MM.1S (cell line): ENCODE measurements around the gene GUCD1.
"Not testable (repeated sequence)": the region's sequence is repeated elsewhere in the genome, so short reads cannot be mapped to it uniquely, and the experiment has no call there.

Experiments used
- DNase-seq: peaks from one replicate; pipeline ENCODE4 v3.0.0-alpha.2; 2015
- H2AFZ ChIP-seq: fragments of 300-600 bp; sonication (generic); 2 replicates; pipeline ENCODE4 v1.6.0; 2016; ENCODE audit warnings: antibody characterized with exemption, low read length
- H3F3A ChIP-seq: fragments of 300-600 bp; sonication (generic); 2 replicates; pipeline ENCODE4 v1.6.1; 2016; ENCODE audit warnings: mild to moderate bottlenecking, antibody characterized with exemption, low read length, moderate library complexity, mixed read lengths; ENCODE audit not compliant: insufficient read depth
- H3K27ac ChIP-seq: fragments of 300-600 bp; sonication (generic); 2 replicates; pipeline ENCODE4 v1.5.1; 2016; ENCODE audit warnings: mild to moderate bottlenecking, low read length
- H3K27me3 ChIP-seq: fragments of 300-600 bp; sonication (generic); replicated peaks from 2 replicates; pipeline ENCODE4 v1.6.0; 2016; ENCODE audit warnings: low read length; ENCODE audit not compliant: insufficient read depth
- H3K36me3 ChIP-seq: fragments of 300-600 bp; sonication (generic); replicated peaks from 2 replicates; pipeline ENCODE4 v1.6.1; 2016; ENCODE audit warnings: mild to moderate bottlenecking, low read length, mixed read lengths; ENCODE audit not compliant: insufficient read depth
- H3K4me1 ChIP-seq: fragments of 300-600 bp; sonication (generic); 2 replicates; pipeline ENCODE4 v1.6.1; 2016; ENCODE audit warnings: low read length, mixed read lengths
- H3K4me2 ChIP-seq: fragments of 300-600 bp; sonication (generic); 2 replicates; pipeline ENCODE4 v1.6.0; 2016; ENCODE audit warnings: low read depth, low read length
- H3K4me3 ChIP-seq: fragments of 300-600 bp; sonication (generic); 2 replicates; pipeline ENCODE4 v1.5.1; 2016; ENCODE audit warnings: low read length, mixed read lengths
- H3K79me2 ChIP-seq: fragments of 300-600 bp; sonication (generic); 2 replicates; pipeline ENCODE4 v1.6.1; 2016; ENCODE audit warnings: mixed run types, low read length, mixed read lengths
- H3K9ac ChIP-seq: fragments of 300-600 bp; sonication (generic); 2 replicates; pipeline ENCODE4 v1.6.1; 2016; ENCODE audit warnings: low read length, mixed read lengths
- H3K9me2 ChIP-seq: fragments of 300-600 bp; sonication (generic); replicated peaks from 2 replicates; pipeline ENCODE4 v1.6.1; 2016; ENCODE audit warnings: mild to moderate bottlenecking, low read length, mixed read lengths; ENCODE audit not compliant: insufficient read depth
- H3K9me3 ChIP-seq: fragments of 300-600 bp; sonication (generic); replicated peaks from 2 replicates; pipeline ENCODE4 v1.6.1; 2016; ENCODE audit warnings: mild to moderate bottlenecking, low read length, mixed read lengths; ENCODE audit not compliant: insufficient read depth
- H4K20me1 ChIP-seq: fragments of 300-600 bp; sonication (generic); 2 replicates; pipeline ENCODE4 v1.6.1; 2016; ENCODE audit warnings: mild to moderate bottlenecking, low read length, moderate library complexity, mixed read lengths; ENCODE audit not compliant: insufficient read depth
- CTCF ChIP-seq: fragments of 300-600 bp; sonication (generic); IDR thresholded peaks from 2 replicates; pipeline ENCODE4 v1.5.1; 2016; ENCODE audit warnings: antibody characterized with exemption, low read length, mixed read lengths
- EZH2 ChIP-seq: fragments of 300-600 bp; sonication (generic); optimal IDR thresholded peaks from 2 replicates; pipeline ENCODE3; 2017; ENCODE audit warnings: low read depth, mild to moderate bottlenecking, antibody characterized with exemption, low read length, mixed read lengths
- EZH2phosphoT487 ChIP-seq: fragments of 300-600 bp; sonication (generic); IDR thresholded peaks from 2 replicates; pipeline ENCODE4 v1.6.1; 2018; ENCODE audit warnings: antibody characterized with exemption, low read length

GUCD1 gene

GRCh38 chr22:24559471-24559870 lies 4.5 kb upstream of the GUCD1 start:
- Histone ChIP-seq H3K9me2 (no peaks in the 10 kb centered on the region), H3K4me3 (no peak overlapping the region), H3F3A (peaks cover 3% of the 10 kb centered on the region; the same call in 1 of the 2 replicates), H3K4me1 (peaks cover 12% of the 10 kb centered on the region), H3K4me2 (no peak overlapping the region), H3K27ac (no peak overlapping the region), H2AFZ (no peak overlapping the region), H3K9me3 (no peaks in the 10 kb centered on the region), H3K27me3 (no peaks in the 10 kb centered on the region), H4K20me1 (peaks cover 35% of the 10 kb centered on the region), H3K36me3 (peaks cover 12% of the 10 kb centered on the region), H3K9ac (no peak overlapping the region), H3K79me2 (peaks cover 96% of the 10 kb centered on the region)
- no peak for TF ChIP-seq EZH2phosphoT487
- no peak for TF ChIP-seq CTCF
- DNase-seq = no peak

GRCh38 chr22:24555165-24556039 lies 464 bp upstream of the GUCD1 start, which contains the start of gene SNRPD3:
Gene SNRPD3, plus strand, starts transcription at chr22:24555999. Its CDS starts 1,676 bp downstream, at chr22:24557675.
- 0 out of 2 replicates have a peak, but pooled peaks cover 11% of the 10 kb centered on the region for H4K20me1 ChIP-seq
- peaks cover 21% of the 10 kb centered on the region for H3K4me1 ChIP-seq

GRCh38 chr22:24553597-24554312 lies 1.2 kb downstream of the GUCD1 start:
- Histone ChIP-seq H3K27ac (peak overlapping the region; percentile 74; the same call in 1 of the 2 replicates), H3K9me3 (no peaks in the 10 kb centered on the region), H3K9me2 (no peaks in the 10 kb centered on the region), H2AFZ (no peak overlapping the region), H3K9ac (peak overlapping the region; percentile 97), H4K20me1 (0 out of 2 replicates have a peak, but pooled peaks cover 6% of the 10 kb centered on the region), H3K4me2 (peak overlapping the region; percentile 97), H3F3A (0 out of 2 replicates have a peak, but pooled peaks cover 3% of the 10 kb centered on the region), H3K79me2 (peaks cover 96% of the 10 kb centered on the region), H3K36me3 (no peaks in the 10 kb centered on the region; the same call in 1 of the 2 replicates), H3K4me3 (peak overlapping the region; percentile 92), H3K27me3 (no peaks in the 10 kb centered on the region), H3K4me1 (peaks cover 21% of the 10 kb centered on the region)
- DNase-seq = peak; percentile 31
- TF ChIP-seq EZH2phosphoT487 = no peak
- TF ChIP-seq CTCF = no peak
- TF ChIP-seq EZH2 = no peak

More at GRCh38 chr22:24555165-24556039, 464 bp upstream of the GUCD1 start, which contains the start of gene SNRPD3:
- peak within 1 kb of the TSS; percentile 92 for H3K27ac ChIP-seq
- H3K4me2 ChIP-seq = peak within 1 kb of the TSS; percentile 97
- H3K27me3 ChIP-seq = no peaks in the 10 kb centered on the region
- 0 out of 2 replicates have a peak, but pooled peaks cover 3% of the 10 kb centered on the region for H3F3A ChIP-seq
- TF ChIP-seq EZH2 (no peak), CTCF (no peak), EZH2phosphoT487 (no peak)
- H3K9me2 ChIP-seq = no peaks in the 10 kb centered on the region
- peak within 1 kb of the TSS; percentile 96 for H3K4me3 ChIP-seq
- H3K36me3 ChIP-seq = no peaks in the 10 kb centered on the region; the same call in 1 of the 2 replicates
- peak within 1 kb of the TSS; percentile 99 for H3K9ac ChIP-seq
- DNase-seq = peak; percentile 99
- peaks cover 96% of the 10 kb centered on the region for H3K79me2 ChIP-seq
- no peaks in the 10 kb centered on the region for H3K9me3 ChIP-seq
- peak within 1 kb of the TSS; percentile 85 for H2AFZ ChIP-seq

GRCh38 chr22:24552503-24553286 lies 2.2 kb downstream of the GUCD1 start:
- not testable (repeated sequence) for H3K36me3 ChIP-seq, H4K20me1 ChIP-seq, H3K9ac ChIP-seq, H3K4me3 ChIP-seq, H3F3A ChIP-seq, H3K27me3 ChIP-seq, DNase-seq, H3K27ac ChIP-seq, H3K9me2 ChIP-seq, H2AFZ ChIP-seq, H3K9me3 ChIP-seq
- peak overlapping the region; percentile 97; the same call in 1 of the 2 replicates for H3K4me2 ChIP-seq
- peaks cover 20% of the 10 kb centered on the region for H3K4me1 ChIP-seq
- H3K79me2 ChIP-seq = peaks cover 96% of the 10 kb centered on the region
